ENCODE measurements around the gene OR2J2. TPM values are rescaled to one million over a fixed set of nuclear protein-coding genes. Genes with fewer than 3 reads are reported as not detected.
"Not testable (repeated sequence)": the region's sequence is repeated elsewhere in the genome, so short reads cannot be mapped to it uniquely, and the experiment has no call there.

OR2J2 gene
- total RNA-seq, 2 donors from 2014 or later: not detected

DNA sequence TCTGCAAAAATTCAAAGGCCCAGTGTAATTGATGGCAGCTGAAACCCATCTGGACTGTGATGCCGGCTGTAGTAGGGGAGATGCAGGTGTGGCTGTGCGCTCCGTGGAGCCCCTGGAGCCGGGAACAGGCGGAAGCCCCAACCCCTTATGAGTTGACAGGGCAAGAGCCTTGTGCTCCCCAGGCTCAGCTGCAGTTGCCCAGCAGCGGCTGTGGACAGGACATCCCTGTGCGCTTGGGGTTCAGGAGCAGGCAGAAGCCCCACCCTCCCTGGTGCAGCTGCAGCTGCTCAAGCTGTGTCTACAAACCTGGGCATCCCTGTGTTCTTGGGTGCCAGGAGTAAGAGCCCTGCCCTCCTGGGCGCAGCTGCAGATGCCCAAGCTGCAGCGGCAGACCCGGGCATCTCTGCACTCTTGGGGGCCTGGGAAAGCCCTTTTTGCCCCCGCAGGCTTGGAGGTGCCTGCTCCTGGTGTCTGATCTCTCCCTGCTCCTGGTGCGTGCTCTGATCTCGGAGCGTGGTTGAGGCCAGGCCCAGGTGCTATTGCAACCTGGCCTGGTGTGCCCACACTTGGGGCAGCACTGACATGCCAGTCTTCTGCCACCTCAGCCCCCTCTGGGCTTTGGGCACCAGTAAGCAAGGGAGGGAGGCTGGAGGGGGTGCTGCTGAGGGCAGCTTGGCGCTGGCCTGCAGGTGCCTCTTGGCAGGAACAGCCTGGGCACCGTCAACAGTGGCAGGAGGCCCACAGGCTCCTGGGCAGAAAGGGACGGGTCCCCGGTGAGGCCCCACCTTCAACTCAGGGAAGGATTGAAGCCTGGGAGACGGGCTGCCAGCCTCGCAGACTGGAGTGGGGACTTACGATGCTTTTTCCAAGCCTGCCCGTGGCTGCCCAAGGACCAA, 30.3 kb downstream of the OR2J2 start:
- ATAC-seq (no peak), DNase-seq (no peak)
- intact Hi-C loops (cut with DNase I): no loop called here
- 76 to 81% methylated on average over 6 to 21 of the region's 22 CpGs for WGBS, 2 donors
- no peak for TF ChIP-seq POLR2A (IDR thresholded peaks at IDR 0.05)
- TF ChIP-seq, protein P1, sequence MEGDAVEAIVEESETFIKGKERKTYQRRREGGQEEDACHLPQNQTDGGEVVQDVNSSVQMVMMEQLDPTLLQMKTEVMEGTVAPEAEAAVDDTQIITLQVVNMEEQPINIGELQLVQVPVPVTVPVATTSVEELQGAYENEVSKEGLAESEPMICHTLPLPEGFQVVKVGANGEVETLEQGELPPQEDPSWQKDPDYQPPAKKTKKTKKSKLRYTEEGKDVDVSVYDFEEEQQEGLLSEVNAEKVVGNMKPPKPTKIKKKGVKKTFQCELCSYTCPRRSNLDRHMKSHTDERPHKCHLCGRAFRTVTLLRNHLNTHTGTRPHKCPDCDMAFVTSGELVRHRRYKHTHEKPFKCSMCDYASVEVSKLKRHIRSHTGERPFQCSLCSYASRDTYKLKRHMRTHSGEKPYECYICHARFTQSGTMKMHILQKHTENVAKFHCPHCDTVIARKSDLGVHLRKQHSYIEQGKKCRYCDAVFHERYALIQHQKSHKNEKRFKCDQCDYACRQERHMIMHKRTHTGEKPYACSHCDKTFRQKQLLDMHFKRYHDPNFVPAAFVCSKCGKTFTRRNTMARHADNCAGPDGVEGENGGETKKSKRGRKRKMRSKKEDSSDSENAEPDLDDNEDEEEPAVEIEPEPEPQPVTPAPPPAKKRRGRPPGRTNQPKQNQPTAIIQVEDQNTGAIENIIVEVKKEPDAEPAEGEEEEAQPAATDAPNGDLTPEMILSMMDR (IDR thresholded peaks at IDR 0.05): no peak
- Histone ChIP-seq H3K36me3 (replicated peaks in 1 of 2; ENCODE audit: insufficient read depth in 1 of 2, low read depth in 2 of 2) (no peaks in the 10 kb centered on the region), H3K27ac (no peak overlapping the region), H3K9me3 (no peaks in the 10 kb centered on the region), H3K27me3 (no peaks in the 10 kb centered on the region), H3K4me3 (no peak overlapping the region), H3K4me1 (no peaks in the 10 kb centered on the region)

- no peak overlapping the region for H3K4me3 ChIP-seq
- H3K9me3 ChIP-seq: no peaks in the 10 kb centered on the region
- no peaks in the 10 kb centered on the region for H3K27me3 ChIP-seq
- no peak for TF ChIP-seq POLR2A (IDR thresholded peaks at IDR 0.05)
- TF ChIP-seq, protein P1 (IDR thresholded peaks at IDR 0.05): no peak
- DNase-seq (no peak), ATAC-seq (no peak)
- intact Hi-C loops (cut with DNase I): no loop called here
- 62 to 73% methylated on average over 2 to 3 of the region's 3 CpGs for WGBS, 2 donors
- no peak overlapping the region for H3K27ac ChIP-seq
- no peaks in the 10 kb centered on the region for H3K4me1 ChIP-seq
- H3K36me3 ChIP-seq (replicated peaks in 1 of 2; ENCODE audit: insufficient read depth in 1 of 2, low read depth in 2 of 2): no peaks in the 10 kb centered on the region
These were observed 31.3 kb downstream of the OR2J2 start for GRCh38 chr6:29201966-29202365.

- no peaks in the 10 kb centered on the region for H3K4me1 ChIP-seq
- intact Hi-C loops (cut with DNase I): no loop called here
- no peak for DNase-seq
- H3K27ac ChIP-seq: no peak overlapping the region
- H3K4me3 ChIP-seq: no peak overlapping the region
- H3K9me3 ChIP-seq: no peaks in the 10 kb centered on the region
- ATAC-seq: no peak
- 65 to 71% methylated on average over 2 of the region's 2 CpGs for WGBS, 2 donors
- TF ChIP-seq POLR2A (IDR thresholded peaks at IDR 0.05): no peak
- TF ChIP-seq, protein P1 (IDR thresholded peaks at IDR 0.05): no peak
- no peaks in the 10 kb centered on the region for H3K27me3 ChIP-seq
- H3K36me3 ChIP-seq (replicated peaks in 1 of 2; ENCODE audit: insufficient read depth in 1 of 2, low read depth in 2 of 2): no peaks in the 10 kb centered on the region
These were observed 40.8 kb downstream of the OR2J2 start for GRCh38 chr6:29211488-29211887.

DNA sequence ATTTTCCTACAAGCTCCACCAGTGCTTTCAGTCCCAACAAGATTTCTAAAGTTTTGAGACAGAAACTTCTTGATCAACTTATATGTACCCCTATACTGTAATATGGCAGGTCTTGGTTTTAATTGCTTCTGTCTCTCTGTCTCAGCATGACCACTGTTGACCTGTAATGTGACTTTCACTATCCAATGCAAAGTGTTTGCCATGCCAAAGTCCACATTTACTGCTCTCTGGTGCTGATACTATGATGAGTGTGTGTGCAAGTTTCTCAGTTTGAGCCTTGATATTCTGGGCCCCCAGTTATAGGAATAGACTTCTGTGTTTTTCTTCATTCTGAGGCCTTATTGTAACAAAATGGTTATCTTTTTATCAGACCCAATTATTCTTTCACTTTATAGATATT, 45.8 kb downstream of the OR2J2 start:
- Histone ChIP-seq H3K36me3 (replicated peaks in 1 of 2; ENCODE audit: insufficient read depth in 1 of 2, low read depth in 2 of 2) (no peaks in the 10 kb centered on the region), H3K4me3 (no peak overlapping the region), H3K9me3 (no peaks in the 10 kb centered on the region), H3K27ac (no peak overlapping the region), H3K4me1 (no peaks in the 10 kb centered on the region), H3K27me3 (no peaks in the 10 kb centered on the region)
- DNase-seq: no peak
- intact Hi-C loops (cut with DNase I): no loop called here
- no peak for ATAC-seq
- no peak for TF ChIP-seq POLR2A (IDR thresholded peaks at IDR 0.05)
- TF ChIP-seq, protein P1 (IDR thresholded peaks at IDR 0.05): no peak

GRCh38 chr6:29217242-29217641, 46.5 kb downstream of the OR2J2 start:
- intact Hi-C loops (cut with DNase I); H3K4me1 ChIP-seq; H3K27ac ChIP-seq; H3K36me3 ChIP-seq (replicated peaks in 1 of 2; ENCODE audit: insufficient read depth in 1 of 2, low read depth in 2 of 2); H3K27me3 ChIP-seq; ATAC-seq; H3K9me3 ChIP-seq; DNase-seq; H3K4me3 ChIP-seq: not testable (repeated sequence)
- 46% methylated on average over 2 of the region's 2 CpGs; no CpG with 5 or more reads in 1 of the 2 donors for WGBS, 2 donors

GRCh38 chr6:29218056-29218455, 47.3 kb downstream of the OR2J2 start:
- H3K36me3 ChIP-seq (replicated peaks in 1 of 2; ENCODE audit: insufficient read depth in 1 of 2, low read depth in 2 of 2); intact Hi-C loops (cut with DNase I); H3K27me3 ChIP-seq; H3K4me1 ChIP-seq; ATAC-seq; DNase-seq; H3K9me3 ChIP-seq; H3K4me3 ChIP-seq; H3K27ac ChIP-seq: not testable (repeated sequence)
- WGBS, 2 donors: 63 to 74% methylated on average over 1 of the region's 1 CpG

Measured in body of pancreas (tissue), 4 donors.